Measurements from ENCODE around the gene RNF187. TPM values are rescaled to one million over a fixed set of nuclear protein-coding genes. Genes with fewer than 3 reads are reported as not detected.

RNF187 gene
- total and polyA plus RNA-seq, 2 of the 4 experiments (the other 2 are of a cell fraction), result 14.0 to 55.4 TPM

DNA sequence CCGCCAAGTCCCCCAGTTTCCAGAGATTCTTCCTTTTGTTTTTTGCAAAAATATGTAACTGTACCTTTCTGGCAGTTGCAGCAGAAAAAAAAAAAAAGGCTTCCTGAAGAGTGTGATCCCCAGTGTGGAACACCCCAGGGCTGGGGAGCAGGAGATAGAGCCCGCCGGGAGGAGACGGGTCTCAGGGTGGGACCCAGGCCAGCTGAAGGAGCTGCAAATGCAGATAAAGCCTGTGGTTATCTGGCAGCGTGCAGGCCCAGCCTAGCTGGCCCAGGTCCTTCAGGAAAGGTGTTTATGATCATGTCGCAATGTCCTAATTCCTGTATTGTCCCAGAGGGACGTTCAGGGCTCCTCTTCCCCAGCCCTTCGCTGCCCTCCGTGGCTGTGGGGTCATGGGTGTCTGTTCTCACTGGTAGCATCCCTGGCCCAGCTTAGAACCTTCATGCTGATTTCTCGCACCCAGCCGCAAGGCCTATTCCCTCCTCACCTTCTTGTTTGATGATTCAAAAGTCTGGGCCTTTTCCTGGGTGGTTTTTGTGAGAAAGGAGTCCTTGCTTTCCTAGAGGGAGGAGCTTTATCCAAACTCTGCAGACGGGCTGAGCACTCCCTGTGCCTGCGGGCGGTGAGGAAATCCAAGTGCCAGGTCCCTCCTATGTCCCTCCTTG lies 26.2 kb downstream of the RNF187 start:
- dilution Hi-C loops (cut with HindIII; ENCODE audit: low sequenced_read_pairs, unreplicated experiment), result no loop called here
- DNase-seq (no peak), ATAC-seq (ENCODE audit: low read depth) (no peak)
- Histone ChIP-seq H2BK120ac (ENCODE audit: low read depth, low read length) (no peak overlapping the region), H2AFZ (replicated peaks; ENCODE audit: low read length, poor library complexity) (no peak overlapping the region), H3K27ac (ENCODE audit: insufficient read depth, low read length) (no peak overlapping the region), H3K4ac (ENCODE audit: low read depth, low read length) (no peak overlapping the region), H3K23ac (ENCODE audit: low read depth, low read length) (no peak overlapping the region), H3K4me2 (ENCODE audit: low read depth, low read length) (no peak overlapping the region), H3K14ac (replicated peaks; ENCODE audit: low read depth, low read length) (no peak overlapping the region), H3K4me1 (ENCODE audit: control insufficient read depth, insufficient read depth, low read length) (no peaks in the 10 kb centered on the region), H4K20me1 (ENCODE audit: insufficient read depth, low read length) (no peaks in the 10 kb centered on the region), H2AK9ac (replicated peaks; ENCODE audit: low read depth, low read length, poor library complexity) (no peak overlapping the region), H3K9me3 (ENCODE audit: control insufficient read depth, insufficient read depth, low read length) (peaks cover under 1% of the 10 kb centered on the region; the same call in 1 of the 2 replicates), H2BK15ac (ENCODE audit: low read depth, low read length) (no peak overlapping the region), H2BK5ac (ENCODE audit: low read depth, low read length, poor library complexity, severe bottlenecking) (no peak overlapping the region), H2BK20ac (ENCODE audit: low read depth, low read length) (no peak overlapping the region), H3K56ac (ENCODE audit: extremely low read depth, insufficient read depth, low read length) (no peak overlapping the region), H3K36me3 (ENCODE audit: control insufficient read depth, insufficient read depth, low read length) (no peaks in the 10 kb centered on the region), H3K27me3 (ENCODE audit: control insufficient read depth, insufficient read depth, low read length) (peaks cover 46% of the 10 kb centered on the region), H3K9me1 (ENCODE audit: insufficient read depth, low read length) (no peaks in the 10 kb centered on the region), H3K18ac (ENCODE audit: low read depth, low read length) (no peak overlapping the region), H4K5ac (ENCODE audit: low read depth, low read length) (no peak overlapping the region), H4K8ac (ENCODE audit: low read depth in 2 of 2, low read length in 2 of 2) (no peak overlapping the region), H3K79me1 (ENCODE audit: low read depth in 1 of 2, low read length in 2 of 2) (no peaks in the 10 kb centered on the region), H3K9ac (ENCODE audit: low read depth, low read length) (no peak overlapping the region), H3K4me3 (ENCODE audit: insufficient read depth, low read depth, low read length) (no peak overlapping the region), H4K91ac (ENCODE audit: insufficient read depth, low read depth, low read length) (no peak overlapping the region), H2AK5ac (ENCODE audit: low read depth, low read length) (no peak overlapping the region)
- no TSS peak for BruUV-seq (replicated peaks)
- ChIA-PET CTCF (no interaction called here), POLR2A (ENCODE audit: unreplicated experiment) (no interaction called here)
- 33% methylated on average over 1 of the region's 14 CpGs; no CpG with 5 or more reads in 1 of the 2 experiments for WGBS, 2 experiments (ENCODE audit: extremely low coverage in 2 of 2, insufficient read length in 1 of 2)
- in situ Hi-C loops (cut with MboI; ENCODE audit: low sequenced_read_pairs), result no loop called here
- intact Hi-C loops (cut with micrococcal nuclease), result no loop called here
- TF ChIP-seq CHD1 (IDR thresholded peaks at IDR 0.05; ENCODE audit: low read depth, low read length), result no peak
- TF ChIP-seq CEBPB (IDR thresholded peaks at IDR 0.05; ENCODE audit: low read depth, low read length), result peak; percentile 39; the same call in 1 of the 2 replicates
- no peak for TF ChIP-seq NFE2L2 (IDR thresholded peaks at IDR 0.05; ENCODE audit: low read depth, low read length)
- no peak for TF ChIP-seq BHLHE40 (IDR thresholded peaks at IDR 0.05; ENCODE audit: low read depth, low read length)
- TF ChIP-seq, protein P1, sequence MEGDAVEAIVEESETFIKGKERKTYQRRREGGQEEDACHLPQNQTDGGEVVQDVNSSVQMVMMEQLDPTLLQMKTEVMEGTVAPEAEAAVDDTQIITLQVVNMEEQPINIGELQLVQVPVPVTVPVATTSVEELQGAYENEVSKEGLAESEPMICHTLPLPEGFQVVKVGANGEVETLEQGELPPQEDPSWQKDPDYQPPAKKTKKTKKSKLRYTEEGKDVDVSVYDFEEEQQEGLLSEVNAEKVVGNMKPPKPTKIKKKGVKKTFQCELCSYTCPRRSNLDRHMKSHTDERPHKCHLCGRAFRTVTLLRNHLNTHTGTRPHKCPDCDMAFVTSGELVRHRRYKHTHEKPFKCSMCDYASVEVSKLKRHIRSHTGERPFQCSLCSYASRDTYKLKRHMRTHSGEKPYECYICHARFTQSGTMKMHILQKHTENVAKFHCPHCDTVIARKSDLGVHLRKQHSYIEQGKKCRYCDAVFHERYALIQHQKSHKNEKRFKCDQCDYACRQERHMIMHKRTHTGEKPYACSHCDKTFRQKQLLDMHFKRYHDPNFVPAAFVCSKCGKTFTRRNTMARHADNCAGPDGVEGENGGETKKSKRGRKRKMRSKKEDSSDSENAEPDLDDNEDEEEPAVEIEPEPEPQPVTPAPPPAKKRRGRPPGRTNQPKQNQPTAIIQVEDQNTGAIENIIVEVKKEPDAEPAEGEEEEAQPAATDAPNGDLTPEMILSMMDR (conservative IDR thresholded peaks at IDR 0.05; ENCODE audit: low read depth, low read length), result no peak
- TF ChIP-seq RFX5 (IDR thresholded peaks at IDR 0.05; ENCODE audit: low read depth, low read length), result no peak
- TF ChIP-seq, protein P2, sequence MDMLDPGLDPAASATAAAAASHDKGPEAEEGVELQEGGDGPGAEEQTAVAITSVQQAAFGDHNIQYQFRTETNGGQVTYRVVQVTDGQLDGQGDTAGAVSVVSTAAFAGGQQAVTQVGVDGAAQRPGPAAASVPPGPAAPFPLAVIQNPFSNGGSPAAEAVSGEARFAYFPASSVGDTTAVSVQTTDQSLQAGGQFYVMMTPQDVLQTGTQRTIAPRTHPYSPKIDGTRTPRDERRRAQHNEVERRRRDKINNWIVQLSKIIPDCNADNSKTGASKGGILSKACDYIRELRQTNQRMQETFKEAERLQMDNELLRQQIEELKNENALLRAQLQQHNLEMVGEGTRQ (IDR thresholded peaks at IDR 0.05; ENCODE audit: low read depth, low read length), result no peak
- TF ChIP-seq POLR2A (IDR thresholded peaks at IDR 0.05; ENCODE audit: low read depth, low read length), result no peak
